PFSK-1 (cell line): Measurements from ENCODE around the gene FSTL4.

Experiments used
- FOXP2 ChIP-seq: optimal IDR thresholded peaks from 2 replicates; pipeline ENCODE3; 2011; ENCODE audit warnings: borderline replicate concordance, control low read depth, inconsistent platforms; ENCODE audit not compliant: insufficient read depth; ENCODE audit errors: extremely low read length, extremely low read depth
- POLR2AphosphoS5 ChIP-seq: IDR thresholded peaks from 2 replicates; pipeline ENCODE4 v1.6.1; 2012; ENCODE audit warnings: low read depth, mild to moderate bottlenecking, control low read depth, low read length, moderate library complexity
- REST ChIP-seq, 2 experiments: IDR thresholded peaks; 2 replicates each; pipeline versions ENCODE4 v1.6.1 to v1.8.0; 2011 to 2012; ENCODE audit warnings: low read depth in 2 of 2, low read length in 2 of 2, control low read depth in 1 of 2, inconsistent platforms in 1 of 2, mild to moderate bottlenecking in 1 of 2, moderate library complexity in 1 of 2; ENCODE audit not compliant: insufficient read depth in 1 of 2
- SIN3A ChIP-seq: IDR thresholded peaks from 2 replicates; pipeline ENCODE4 v1.6.1; 2012; ENCODE audit warnings: mild to moderate bottlenecking, low read length, moderate library complexity, borderline replicate concordance; ENCODE audit not compliant: insufficient read depth
- TAF1 ChIP-seq: IDR thresholded peaks from 2 replicates; pipeline ENCODE4 v1.6.1; 2012; ENCODE audit warnings: low read length, control low read depth, borderline replicate concordance; ENCODE audit not compliant: insufficient read depth

Gene FSTL4

GRCh38 chr5:133214153-133214820 is 398.1 kb downstream of the FSTL4 start:
- TF ChIP-seq POLR2AphosphoS5, result no peak
- TF ChIP-seq TAF1, result no peak
- TF ChIP-seq REST (IDR thresholded peaks at IDR 0.05; ENCODE audit: insufficient read depth in 1 of 2, low read depth in 2 of 2, low read length in 2 of 2), result no peak
- TF ChIP-seq SIN3A, result no peak
- TF ChIP-seq FOXP2, result no peak

DNA sequence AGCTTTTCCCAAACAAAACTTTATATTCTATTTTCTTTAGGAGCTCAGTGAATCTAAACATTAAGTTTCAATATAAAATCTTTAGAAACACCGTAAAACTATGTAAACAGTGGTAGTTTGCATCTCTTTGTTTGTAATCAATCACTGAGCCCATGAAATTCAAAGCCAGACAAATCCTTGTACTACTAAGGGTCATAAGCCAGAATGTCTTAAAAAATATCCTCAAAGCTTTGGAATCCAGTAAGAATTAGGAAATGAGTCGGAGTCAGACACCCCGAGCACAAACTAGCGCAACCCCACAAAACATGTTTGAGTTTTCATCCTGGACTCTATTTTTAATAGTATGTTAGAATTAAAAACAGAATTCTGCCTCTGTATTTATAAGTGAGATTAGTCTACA is 406.7 kb downstream of the FSTL4 start:
- TF ChIP-seq REST (IDR thresholded peaks at IDR 0.05; ENCODE audit: insufficient read depth in 1 of 2, low read depth in 2 of 2, low read length in 2 of 2) (no peak), FOXP2 (no peak), POLR2AphosphoS5 (no peak), SIN3A (no peak), TAF1 (no peak)

DNA sequence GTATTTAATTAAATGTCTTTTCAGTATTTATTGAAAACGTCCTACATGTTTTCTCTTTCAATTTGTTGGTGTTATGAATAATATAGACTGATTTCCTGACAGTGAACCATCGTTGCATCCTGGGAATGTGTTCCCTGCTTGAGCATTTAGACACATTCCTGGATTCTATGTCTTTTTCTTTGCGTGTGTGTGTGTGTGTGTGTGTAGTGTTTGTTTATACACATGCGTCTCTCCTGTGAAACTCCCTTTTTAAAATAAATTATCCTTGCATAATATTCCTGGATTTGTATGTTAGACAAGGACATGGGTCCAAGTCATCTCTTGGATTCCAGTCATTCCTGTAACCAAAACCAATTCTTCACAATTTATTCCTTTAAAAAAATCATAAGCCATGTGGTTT is 407.1 kb downstream of the FSTL4 start:
- TF ChIP-seq POLR2AphosphoS5, result no peak
- TF ChIP-seq TAF1, result no peak
- TF ChIP-seq REST (IDR thresholded peaks at IDR 0.05; ENCODE audit: insufficient read depth in 1 of 2, low read depth in 2 of 2, low read length in 2 of 2), result no peak
- TF ChIP-seq FOXP2, result no peak
- no peak for TF ChIP-seq SIN3A

DNA sequence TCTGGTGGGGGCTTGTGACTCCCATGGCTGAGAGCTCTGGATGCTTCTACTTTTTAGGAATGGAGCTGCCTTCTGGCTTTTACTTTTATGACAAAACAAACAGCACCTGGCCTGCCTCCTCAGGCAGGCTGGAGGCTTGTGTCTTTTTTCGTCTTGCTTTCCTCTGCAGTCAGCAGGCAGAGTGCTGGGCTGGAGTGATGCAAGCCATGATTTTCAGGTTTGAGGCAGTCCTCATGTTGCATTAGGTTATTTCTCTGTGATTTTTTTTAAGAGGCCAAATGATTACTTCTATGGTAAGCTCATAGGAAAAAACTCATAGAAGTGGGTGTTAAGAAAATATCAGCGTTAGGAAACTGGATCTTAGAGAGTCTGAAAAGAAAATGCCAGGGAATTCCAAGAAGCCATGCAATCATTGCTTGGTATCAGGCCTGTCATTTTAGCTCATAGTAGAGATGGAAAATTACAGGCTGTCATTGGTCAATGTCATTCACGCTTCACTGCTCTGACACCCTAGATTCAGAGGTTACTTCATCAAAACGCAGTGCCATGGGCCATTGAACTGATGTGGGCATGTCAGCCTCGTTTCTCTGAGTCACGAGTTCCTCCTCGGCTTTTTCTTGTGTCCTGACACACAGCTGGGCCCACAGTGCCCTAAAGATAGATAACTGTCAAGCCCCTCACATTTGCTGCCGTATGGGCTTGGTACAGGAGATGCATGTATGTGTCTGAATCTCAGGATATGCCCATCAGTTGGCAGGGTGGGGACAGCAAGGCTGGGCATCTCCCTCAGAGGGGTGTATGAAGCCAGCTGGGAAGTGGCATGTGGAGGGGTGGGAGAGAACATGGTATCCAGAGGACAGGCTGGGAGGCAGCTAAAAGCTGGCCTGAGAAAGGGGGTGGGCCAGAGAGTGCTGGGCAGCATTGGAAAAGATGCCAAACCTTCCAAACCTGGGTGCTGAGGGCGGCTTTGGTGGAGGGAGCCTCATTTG is 408.7 kb downstream of the FSTL4 start:
- TF ChIP-seq TAF1, result no peak
- TF ChIP-seq FOXP2, result no peak
- no peak for TF ChIP-seq REST (IDR thresholded peaks at IDR 0.05; ENCODE audit: insufficient read depth in 1 of 2, low read depth in 2 of 2, low read length in 2 of 2)
- no peak for TF ChIP-seq SIN3A
- no peak for TF ChIP-seq POLR2AphosphoS5
